OCI-LY3 (cell line): Measurements from ENCODE around the gene C1QTNF4.

Experiments
- H2AFZ ChIP-seq: fragments of 200-600, 300-600 bp; shearing (Covaris generic); 2 replicates; pipeline ENCODE4 v1.6.0; 2014; ENCODE audit warnings: antibody characterized with exemption, low read depth, low read length
- H3K27ac ChIP-seq: fragments of 200-600, 300-600 bp; sonication (generic); 2 replicates; pipeline ENCODE4 v1.5.1; 2014; ENCODE audit warnings: mild to moderate bottlenecking, low read length, moderate library complexity, mixed read lengths
- H3K27me3 ChIP-seq: fragments of 200-600, 300-600 bp; sonication (generic); 2 replicates; pipeline ENCODE4 v1.6.1; 2014; ENCODE audit warnings: low read depth, low read length, mixed read lengths
- H3K36me3 ChIP-seq: fragments of 200-600, 300-600 bp; sonication (generic); replicated peaks from 2 replicates; pipeline ENCODE3; 2014; ENCODE audit warnings: low read depth, low read length, mixed read lengths
- H3K4me1 ChIP-seq: fragments of 300-600, 200-600 bp; sonication (generic); 2 replicates; pipeline ENCODE4 v1.6.1; 2014; ENCODE audit warnings: low read length, mixed read lengths
- H3K4me2 ChIP-seq: fragments of 200-600, 300-600 bp; sonication (generic); 2 replicates; pipeline ENCODE4 v1.6.1; 2014; ENCODE audit warnings: low read length, mixed read lengths
- H3K4me3 ChIP-seq: fragments of 300-600, 200-600 bp; sonication (generic); 2 replicates; pipeline ENCODE4 v1.5.1; 2014; ENCODE audit warnings: antibody characterized with exemption, mild to moderate bottlenecking, low read length, moderate library complexity
- H3K79me2 ChIP-seq: fragments of 300-600, 200-600 bp; shearing (Covaris generic); 2 replicates; pipeline ENCODE4 v1.6.1; 2014; ENCODE audit warnings: mild to moderate bottlenecking, low read length, mixed read lengths
- H3K9ac ChIP-seq: fragments of 300-600, 200-600 bp; shearing (Covaris generic); 2 replicates; pipeline ENCODE4 v1.6.0; 2014; ENCODE audit warnings: mild to moderate bottlenecking, low read length, moderate library complexity
- H3K9me3 ChIP-seq: fragments of 200-600, 300-600 bp; shearing (Covaris generic); 2 replicates; pipeline ENCODE4 v1.6.1; 2014; ENCODE audit warnings: low read length, mixed read lengths; ENCODE audit not compliant: insufficient read depth
- H4K20me1 ChIP-seq: fragments of 200-600, 300-600 bp; sonication (generic); 2 replicates; pipeline ENCODE4 v1.6.1; 2016; ENCODE audit warnings: low read length, mixed read lengths; ENCODE audit not compliant: insufficient read depth
- EZH2phosphoT487 ChIP-seq: fragments of 200-600 bp; shearing (Covaris generic); IDR thresholded peaks from 2 replicates; pipeline ENCODE4 v1.6.1; 2018; ENCODE audit warnings: antibody characterized with exemption, mixed run types, low read depth
- TF ChIP-seq, protein P1 (sequence below): fragments of 200-600, 300-600 bp; sonication (generic); IDR thresholded peaks from 2 replicates; pipeline ENCODE4 v1.5.1; 2014; ENCODE audit warnings: antibody characterized with exemption, low read length, low read depth

The C1QTNF4 gene

GRCh38 chr11:47552566-47553405 is 41.4 kb downstream of the C1QTNF4 start, which contains the start of gene CELF1:
Gene CELF1, minus strand, starts transcription at chr11:47553132. Its CDS starts 53,609 bp downstream, at chr11:47499523.
- TF ChIP-seq, protein P1, sequence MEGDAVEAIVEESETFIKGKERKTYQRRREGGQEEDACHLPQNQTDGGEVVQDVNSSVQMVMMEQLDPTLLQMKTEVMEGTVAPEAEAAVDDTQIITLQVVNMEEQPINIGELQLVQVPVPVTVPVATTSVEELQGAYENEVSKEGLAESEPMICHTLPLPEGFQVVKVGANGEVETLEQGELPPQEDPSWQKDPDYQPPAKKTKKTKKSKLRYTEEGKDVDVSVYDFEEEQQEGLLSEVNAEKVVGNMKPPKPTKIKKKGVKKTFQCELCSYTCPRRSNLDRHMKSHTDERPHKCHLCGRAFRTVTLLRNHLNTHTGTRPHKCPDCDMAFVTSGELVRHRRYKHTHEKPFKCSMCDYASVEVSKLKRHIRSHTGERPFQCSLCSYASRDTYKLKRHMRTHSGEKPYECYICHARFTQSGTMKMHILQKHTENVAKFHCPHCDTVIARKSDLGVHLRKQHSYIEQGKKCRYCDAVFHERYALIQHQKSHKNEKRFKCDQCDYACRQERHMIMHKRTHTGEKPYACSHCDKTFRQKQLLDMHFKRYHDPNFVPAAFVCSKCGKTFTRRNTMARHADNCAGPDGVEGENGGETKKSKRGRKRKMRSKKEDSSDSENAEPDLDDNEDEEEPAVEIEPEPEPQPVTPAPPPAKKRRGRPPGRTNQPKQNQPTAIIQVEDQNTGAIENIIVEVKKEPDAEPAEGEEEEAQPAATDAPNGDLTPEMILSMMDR = peak; percentile 71
- TF ChIP-seq EZH2phosphoT487 = no peak
- Histone ChIP-seq H3K36me3 (peaks cover 23% of the 10 kb centered on the region), H3K27me3 (no peaks in the 10 kb centered on the region), H2AFZ (peak within 1 kb of the TSS; percentile 84; the same call in 1 of the 2 replicates), H3K9ac (peak within 1 kb of the TSS; percentile 96), H3K4me3 (peak within 1 kb of the TSS; percentile 90), H3K4me1 (peaks cover 21% of the 10 kb centered on the region), H4K20me1 (peaks cover 35% of the 10 kb centered on the region), H3K9me3 (no peaks in the 10 kb centered on the region), H3K27ac (peak within 1 kb of the TSS; percentile 81), H3K4me2 (peak within 1 kb of the TSS; percentile 95), H3K79me2 (peaks cover 56% of the 10 kb centered on the region)

DNA sequence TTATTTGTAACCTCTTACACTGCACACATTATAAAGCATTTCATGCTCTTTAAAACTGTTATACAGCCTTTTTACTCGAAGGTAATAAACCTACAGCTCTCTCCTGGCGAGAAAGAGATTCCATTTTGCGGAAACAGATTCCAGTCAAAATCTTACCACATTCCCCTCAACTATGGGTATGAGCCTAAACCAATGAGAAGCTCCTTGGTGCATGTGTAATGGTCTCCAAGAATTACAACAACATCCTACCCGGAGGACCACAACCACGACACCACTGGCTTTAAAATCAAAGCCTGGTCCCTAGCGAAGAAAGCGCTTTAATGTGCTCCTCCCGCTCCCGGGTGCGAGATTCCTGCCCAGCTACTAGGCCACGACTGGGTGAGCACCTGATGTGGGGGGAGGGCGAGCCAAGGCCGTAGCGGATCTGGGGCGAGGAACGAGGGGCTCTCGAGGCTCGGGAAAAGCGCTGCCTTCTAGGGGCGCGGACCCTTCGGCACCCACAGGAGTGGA is 42.1 kb downstream of the C1QTNF4 start:
- Histone ChIP-seq H3K4me1 (peaks cover 21% of the 10 kb centered on the region), H3K79me2 (peaks cover 62% of the 10 kb centered on the region), H4K20me1 (peaks cover 42% of the 10 kb centered on the region), H3K9me3 (no peaks in the 10 kb centered on the region), H3K9ac (peak overlapping the region; percentile 96), H2AFZ (no peak overlapping the region), H3K36me3 (peaks cover 23% of the 10 kb centered on the region), H3K27me3 (no peaks in the 10 kb centered on the region), H3K4me2 (peak overlapping the region; percentile 95), H3K27ac (peak overlapping the region; percentile 81), H3K4me3 (peak overlapping the region; percentile 90)
- TF ChIP-seq EZH2phosphoT487 = no peak
- TF ChIP-seq, protein P1 = no peak

GRCh38 chr11:47551086-47551485 is 43.1 kb downstream of the C1QTNF4 start:
- peak overlapping the region; percentile 96 for H3K9ac ChIP-seq

More at GRCh38 chr11:47551086-47551485, 43.1 kb downstream of the C1QTNF4 start:
- H3K27ac ChIP-seq = peak overlapping the region; percentile 81
- peak overlapping the region; percentile 95 for H3K4me2 ChIP-seq
- TF ChIP-seq EZH2phosphoT487 = no peak
- TF ChIP-seq, protein P1 = peak; percentile 39
- H3K79me2 ChIP-seq = peaks cover 73% of the 10 kb centered on the region
- H3K4me1 ChIP-seq = peaks cover 21% of the 10 kb centered on the region
- H2AFZ ChIP-seq = no peak overlapping the region
- no peaks in the 10 kb centered on the region for H3K9me3 ChIP-seq
- H3K4me3 ChIP-seq = peak overlapping the region; percentile 90
- no peaks in the 10 kb centered on the region for H3K27me3 ChIP-seq
- H4K20me1 ChIP-seq = peaks cover 51% of the 10 kb centered on the region
- peaks cover 30% of the 10 kb centered on the region for H3K36me3 ChIP-seq
